Peyer's patch (tissue), 4 donors: Measurements from ENCODE around the gene OR2C3. TPM values are rescaled to one million over a fixed set of nuclear protein-coding genes. Genes with fewer than 3 reads are reported as not detected.

Experiments used
- DNase-seq, 3 donors: peaks; one replicate each; pipeline ENCODE4 v3.0.0-alpha.2; 2017 to 2019
- H3K27ac ChIP-seq, 4 donors: fragments of 200-600 bp; sonication (generic); one replicate each; pipeline ENCODE4 v1.5.1; 2016 to 2019
- H3K27me3 ChIP-seq, 2 donors: fragments of 200-600 bp; sonication (generic); one replicate each; pipeline ENCODE4 v1.5.1; 2019
- H3K36me3 ChIP-seq, 3 donors: fragments of 200-600 bp; sonication (generic); one replicate each; pipeline ENCODE4 v1.5.1; 2016 to 2019
- H3K4me1 ChIP-seq, 4 donors: fragments of 200-600 bp; sonication (generic); one replicate each; pipeline ENCODE4 v1.5.1; 2016 to 2019
- H3K4me3 ChIP-seq, 4 donors: fragments of 200-600 bp; sonication (generic); 1 replicate in 3 of 4; 2 replicates in 1 of 4; pipeline ENCODE4 v1.5.1; 2016 to 2019; ENCODE audit warnings: mild to moderate bottlenecking in 1 of 4
- H3K9me3 ChIP-seq, 4 donors: fragments of 200-600 bp; sonication (generic); one replicate each; pipeline ENCODE4 v1.5.1; 2016 to 2019; ENCODE audit warnings: mild to moderate bottlenecking in 1 of 4
- POLR2A ChIP-seq, 2 donors: fragments of 450-650 bp; IDR thresholded peaks; one replicate each; pipeline ENCODE4 v1.5.1; 2017; ENCODE audit warnings: antibody characterized with exemption in 2 of 2, mild to moderate bottlenecking in 2 of 2, moderate library complexity in 2 of 2
- total RNA-seq, 4 donors: library from RNA; depleted of rRNA; stranded (reverse); fragments of >200 nt; gene quantifications; one replicate each; pipeline ENCODE4 v1.1.0, GENCODE V29; 2016
- TF ChIP-seq, protein P1 (sequence below), 6 experiments: fragments of 450-650 bp in 4 of 6; fragments of 200-600 bp in 2 of 6; sonication (generic) in 1 of 6; IDR thresholded peaks; one replicate each; pipeline ENCODE4 v1.5.1; 2017 to 2019; ENCODE audit warnings: antibody characterized with exemption in 6 of 6, mild to moderate bottlenecking in 3 of 6, moderate library complexity in 1 of 6

OR2C3 gene
- total RNA-seq, 4 donors from 2014 or later = not detected

DNA sequence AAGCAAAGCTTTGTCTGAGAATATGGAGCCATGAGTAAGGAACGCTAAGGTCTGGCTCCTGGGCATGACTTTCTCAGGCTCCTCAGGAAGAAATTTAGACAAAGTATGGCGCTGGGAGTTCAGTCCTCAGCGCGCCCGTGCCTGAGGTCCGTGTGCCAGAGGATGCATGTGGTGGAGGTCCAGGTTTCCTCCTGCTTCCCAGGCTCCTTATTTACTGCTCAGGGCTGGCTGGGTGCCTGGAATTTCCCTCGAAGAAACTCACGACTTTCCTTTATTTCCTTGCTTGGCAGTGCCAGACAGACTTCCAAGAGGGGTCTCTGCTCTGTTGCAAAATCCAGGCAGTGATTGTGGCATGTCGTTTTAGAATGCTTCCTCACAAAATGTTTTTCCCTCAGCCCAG is 26.0 kb upstream of the OR2C3 start:
- Histone ChIP-seq H3K27ac (no peak overlapping the region), H3K4me1 (no peaks in the 10 kb centered on the region), H3K36me3 (no peaks in the 10 kb centered on the region), H3K27me3 (no peaks in the 10 kb centered on the region), H3K4me3 (no peak overlapping the region), H3K9me3 (no peaks in the 10 kb centered on the region)
- DNase-seq = no peak
- TF ChIP-seq POLR2A (IDR thresholded peaks at IDR 0.05) = no peak

- no peak for TF ChIP-seq POLR2A (IDR thresholded peaks at IDR 0.05)
- TF ChIP-seq, protein P1, sequence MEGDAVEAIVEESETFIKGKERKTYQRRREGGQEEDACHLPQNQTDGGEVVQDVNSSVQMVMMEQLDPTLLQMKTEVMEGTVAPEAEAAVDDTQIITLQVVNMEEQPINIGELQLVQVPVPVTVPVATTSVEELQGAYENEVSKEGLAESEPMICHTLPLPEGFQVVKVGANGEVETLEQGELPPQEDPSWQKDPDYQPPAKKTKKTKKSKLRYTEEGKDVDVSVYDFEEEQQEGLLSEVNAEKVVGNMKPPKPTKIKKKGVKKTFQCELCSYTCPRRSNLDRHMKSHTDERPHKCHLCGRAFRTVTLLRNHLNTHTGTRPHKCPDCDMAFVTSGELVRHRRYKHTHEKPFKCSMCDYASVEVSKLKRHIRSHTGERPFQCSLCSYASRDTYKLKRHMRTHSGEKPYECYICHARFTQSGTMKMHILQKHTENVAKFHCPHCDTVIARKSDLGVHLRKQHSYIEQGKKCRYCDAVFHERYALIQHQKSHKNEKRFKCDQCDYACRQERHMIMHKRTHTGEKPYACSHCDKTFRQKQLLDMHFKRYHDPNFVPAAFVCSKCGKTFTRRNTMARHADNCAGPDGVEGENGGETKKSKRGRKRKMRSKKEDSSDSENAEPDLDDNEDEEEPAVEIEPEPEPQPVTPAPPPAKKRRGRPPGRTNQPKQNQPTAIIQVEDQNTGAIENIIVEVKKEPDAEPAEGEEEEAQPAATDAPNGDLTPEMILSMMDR (IDR thresholded peaks at IDR 0.05) = no peak
- H3K36me3 ChIP-seq = no peaks in the 10 kb centered on the region
Observed at GRCh38 chr1:247561711-247562110, 25.5 kb upstream of the OR2C3 start.

GRCh38 chr1:247557926-247558674 is 21.9 kb upstream of the OR2C3 start:
- Histone ChIP-seq H3K9me3 (no peaks in the 10 kb centered on the region), H3K4me3 (no peak overlapping the region), H3K27ac (no peak overlapping the region), H3K36me3 (no peaks in the 10 kb centered on the region), H3K4me1 (no peaks in the 10 kb centered on the region), H3K27me3 (no peaks in the 10 kb centered on the region)
- no peak for TF ChIP-seq POLR2A (IDR thresholded peaks at IDR 0.05)
- TF ChIP-seq, protein P1 (IDR thresholded peaks at IDR 0.05) = no peak
- no peak for DNase-seq

More at GRCh38 chr1:247561711-247562110, 25.5 kb upstream of the OR2C3 start:
- Histone ChIP-seq H3K4me3 (no peak overlapping the region), H3K9me3 (no peaks in the 10 kb centered on the region), H3K4me1 (no peaks in the 10 kb centered on the region), H3K27me3 (no peaks in the 10 kb centered on the region), H3K27ac (no peak overlapping the region)
- DNase-seq = no peak

DNA sequence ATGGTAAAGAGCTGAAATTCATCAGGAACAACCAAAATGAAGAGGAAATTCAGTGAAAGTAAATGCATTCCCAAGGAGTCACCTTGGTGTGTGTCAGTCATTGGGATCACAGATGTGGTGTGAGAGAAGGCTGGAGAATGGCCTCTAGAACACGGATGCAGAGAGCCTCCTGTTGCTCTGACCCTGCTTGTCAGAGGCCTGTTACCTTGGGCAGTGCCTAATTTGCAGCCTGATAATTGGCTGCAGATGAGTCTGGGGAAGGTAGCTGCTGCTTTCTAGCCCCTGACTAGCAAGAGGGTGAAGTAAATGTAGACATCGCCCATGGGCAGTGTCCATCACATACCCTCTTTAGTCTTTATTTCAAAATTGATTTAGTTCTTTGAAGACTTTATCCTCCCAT is 16.0 kb upstream of the OR2C3 start:
- H3K4me3 ChIP-seq = no peak overlapping the region
- H3K36me3 ChIP-seq = no peaks in the 10 kb centered on the region
- no peaks in the 10 kb centered on the region for H3K27me3 ChIP-seq
- no peaks in the 10 kb centered on the region for H3K4me1 ChIP-seq
- no peak overlapping the region for H3K27ac ChIP-seq
- no peaks in the 10 kb centered on the region for H3K9me3 ChIP-seq
- DNase-seq = no peak
- no peak for TF ChIP-seq POLR2A (IDR thresholded peaks at IDR 0.05)
- TF ChIP-seq, protein P1 (IDR thresholded peaks at IDR 0.05) = no peak

DNA sequence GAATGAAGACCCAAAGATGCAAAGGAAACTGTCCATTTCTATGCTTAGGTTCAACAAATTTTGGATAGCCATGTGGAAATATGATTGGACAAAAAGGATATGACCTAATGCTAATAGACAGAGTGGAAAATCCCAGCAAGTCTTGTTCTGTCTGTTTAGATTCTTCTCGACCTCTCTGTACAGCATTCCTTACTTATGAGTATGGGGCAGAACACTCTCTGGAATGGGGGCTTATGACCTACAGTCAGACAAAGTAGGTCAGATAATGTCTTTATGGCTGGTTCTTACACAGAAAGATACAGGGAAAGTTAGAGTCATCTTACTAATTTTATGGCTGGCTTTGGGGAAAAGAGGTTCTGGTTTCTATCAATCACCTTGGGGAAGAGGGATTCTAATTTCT is 15.5 kb upstream of the OR2C3 start:
- Histone ChIP-seq H3K9me3 (no peaks in the 10 kb centered on the region), H3K27me3 (no peaks in the 10 kb centered on the region), H3K4me1 (no peaks in the 10 kb centered on the region), H3K4me3 (no peak overlapping the region), H3K36me3 (no peaks in the 10 kb centered on the region), H3K27ac (no peak overlapping the region)
- DNase-seq = no peak
- TF ChIP-seq, protein P1 (IDR thresholded peaks at IDR 0.05) = no peak
- TF ChIP-seq POLR2A (IDR thresholded peaks at IDR 0.05) = no peak

- TF ChIP-seq, protein P1 (IDR thresholded peaks at IDR 0.05) = no peak
- TF ChIP-seq POLR2A (IDR thresholded peaks at IDR 0.05) = no peak
- Histone ChIP-seq H3K4me1 (no peaks in the 10 kb centered on the region), H3K27ac (no peak within 1 kb of the TSS), H3K9me3 (no peaks in the 10 kb centered on the region), H3K27me3 (no peaks in the 10 kb centered on the region), H3K36me3 (no peaks in the 10 kb centered on the region), H3K4me3 (no peak within 1 kb of the TSS)
- DNase-seq = no peak
Observed at GRCh38 chr1:247548769-247549182, 12.5 kb upstream of the OR2C3 start, which contains the start of gene GCSAML. Gene GCSAML, plus strand, starts transcription at chr1:247549134. Its CDS starts 58 bp downstream, at chr1:247549192.
